CD1c-positive myeloid dendritic cell (primary cell): ENCODE measurements around the gene IGFBP4.

Source experiments
- DNase-seq: peaks from one replicate; pipeline ENCODE4 v3.0.0-alpha.2; 2016; ENCODE audit errors: extremely low spot score

Gene IGFBP4

GRCh38 chr17:40432864-40433528 is 10.3 kb upstream of the IGFBP4 start:
- DNase-seq, result no peak

- no peak for DNase-seq
These were observed 9.5 kb upstream of the IGFBP4 start for GRCh38 chr17:40433551-40434415.

GRCh38 chr17:40436636-40437035 is 6.6 kb upstream of the IGFBP4 start:
- no peak for DNase-seq

- DNase-seq, result no peak
These were observed 6.0 kb upstream of the IGFBP4 start for GRCh38 chr17:40437095-40437732.

- no peak for DNase-seq
These were observed 3.1 kb upstream of the IGFBP4 start for GRCh38 chr17:40440166-40440565.

- no peak for DNase-seq
These were observed 656 bp upstream of the IGFBP4 start for GRCh38 chr17:40442392-40443195.

GRCh38 chr17:40443988-40444899 is 994 bp downstream of the IGFBP4 start:
- DNase-seq, result no peak

GRCh38 chr17:40445751-40446468 is 2.7 kb downstream of the IGFBP4 start:
- DNase-seq, result no peak

- DNase-seq, result no peak
These were observed 3.9 kb downstream of the IGFBP4 start for GRCh38 chr17:40447148-40447644.

GRCh38 chr17:40447806-40448205 is 4.6 kb downstream of the IGFBP4 start:
- DNase-seq, result no peak

GRCh38 chr17:40448213-40448638 is 5.0 kb downstream of the IGFBP4 start:
- DNase-seq, result no peak

GRCh38 chr17:40448639-40449261 is 5.5 kb downstream of the IGFBP4 start:
- DNase-seq, result no peak

- peak; percentile 38 for DNase-seq
These were observed 6.9 kb downstream of the IGFBP4 start for GRCh38 chr17:40450175-40450574.

GRCh38 chr17:40451420-40451819 is 8.2 kb downstream of the IGFBP4 start:
- no peak for DNase-seq

- DNase-seq, result no peak
These were observed 9.1 kb downstream of the IGFBP4 start for GRCh38 chr17:40452216-40452787.

- DNase-seq, result no peak
These were observed 9.7 kb downstream of the IGFBP4 start for GRCh38 chr17:40452921-40453378.

GRCh38 chr17:40453881-40454612 is 10.8 kb downstream of the IGFBP4 start:
- no peak for DNase-seq

- no peak for DNase-seq
These were observed 11.4 kb downstream of the IGFBP4 start for GRCh38 chr17:40454613-40454995.
